Osteocyte (in vitro differentiated cells): Measurements from ENCODE around the gene RAP1GAP. TPM values are rescaled to one million over a fixed set of nuclear protein-coding genes. Genes with fewer than 3 reads are reported as not detected.

Experiments
- DNase-seq: peaks from one replicate; pipeline ENCODE4 v3.0.0; 2021; ENCODE audit warnings: mixed read lengths; ENCODE audit not compliant: unreplicated experiment; ENCODE audit errors: extremely low spot score
- H3K27ac Mint-ChIP-seq: one replicate; pipeline ENCODE4 v1.8.0; 2021; ENCODE audit warnings: mild to moderate bottlenecking, mixed read lengths; ENCODE audit not compliant: unreplicated experiment
- H3K27me3 Mint-ChIP-seq: one replicate; pipeline ENCODE4 v1.8.0; 2021; ENCODE audit warnings: mixed read lengths; ENCODE audit not compliant: unreplicated experiment
- H3K36me3 Mint-ChIP-seq: one replicate; pipeline ENCODE4 v1.8.0; 2021; ENCODE audit warnings: mixed read lengths; ENCODE audit not compliant: unreplicated experiment
- H3K4me1 Mint-ChIP-seq: one replicate; pipeline ENCODE4 v1.8.0; 2021; ENCODE audit warnings: mixed read lengths; ENCODE audit not compliant: unreplicated experiment
- H3K4me3 Mint-ChIP-seq: one replicate; pipeline ENCODE4 v1.8.0; 2021; ENCODE audit warnings: mild to moderate bottlenecking, moderate library complexity, mixed read lengths; ENCODE audit not compliant: unreplicated experiment
- H3K9me3 Mint-ChIP-seq: one replicate; pipeline ENCODE4 v1.8.0; 2021; ENCODE audit warnings: mixed read lengths; ENCODE audit not compliant: unreplicated experiment
- CTCF ChIP-seq: fragments of 200-600 bp; sonication (generic); IDR thresholded peaks from 2 replicates; pipeline ENCODE4 v1.5.0; 2021; ENCODE audit warnings: antibody characterized with exemption, mild to moderate bottlenecking, moderate library complexity
- total RNA-seq: library from RNA; stranded (reverse); gene quantifications from 2 replicates; pipeline ENCODE4 v1.2.1, GENCODE V29; 2021

The RAP1GAP gene
- total RNA-seq, 1 donor from 2014 or later: 3.5 TPM

DNA sequence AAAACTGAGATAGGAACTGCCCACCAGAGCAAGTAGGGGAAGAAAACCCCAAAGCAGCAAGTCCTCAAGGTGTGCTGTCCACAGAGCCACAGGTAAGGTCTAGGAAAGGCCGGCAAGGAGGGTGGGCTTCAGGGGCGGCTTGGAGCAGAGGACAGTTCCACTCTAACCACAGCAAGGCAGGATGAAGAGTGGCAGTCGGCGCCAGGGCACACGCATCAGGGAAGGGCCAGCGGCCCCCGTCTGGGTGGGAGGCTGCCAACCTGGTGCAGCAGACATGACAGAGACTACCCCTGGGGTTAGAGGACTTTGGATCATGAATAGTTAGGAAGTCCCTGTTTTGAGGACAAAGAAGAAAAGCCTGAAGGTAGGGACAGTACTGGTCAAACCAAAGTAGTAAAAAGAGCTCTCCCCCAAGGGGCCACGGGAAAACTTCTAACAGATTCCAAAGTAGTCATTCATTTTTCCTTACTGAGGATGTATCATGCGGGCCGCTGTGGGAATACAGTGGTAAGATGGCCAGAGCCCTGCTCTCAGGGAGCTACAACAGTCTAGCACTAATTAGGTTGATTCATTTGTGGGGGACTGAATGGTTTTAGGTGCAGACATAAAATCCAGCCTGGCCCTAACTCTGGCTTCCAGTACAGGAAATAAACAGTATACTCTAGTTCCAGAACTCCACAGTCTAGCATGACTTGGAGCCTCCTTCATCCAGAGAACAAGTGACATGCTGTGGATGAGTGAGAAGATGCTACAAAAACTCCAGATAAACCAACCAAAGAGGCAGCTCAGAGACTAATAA lies 3.5 kb upstream of the RAP1GAP start:
- DNase-seq: peak; percentile 65
- Mint-ChIP-seq H3K27me3 (peaks cover 6% of the 10 kb centered on the region), H3K27ac (peak overlapping the region; percentile 80), H3K4me3 (no peak overlapping the region), H3K9me3 (no peaks in the 10 kb centered on the region), H3K4me1 (peaks cover 56% of the 10 kb centered on the region), H3K36me3 (peaks cover 9% of the 10 kb centered on the region)
- no peak for TF ChIP-seq CTCF

DNA sequence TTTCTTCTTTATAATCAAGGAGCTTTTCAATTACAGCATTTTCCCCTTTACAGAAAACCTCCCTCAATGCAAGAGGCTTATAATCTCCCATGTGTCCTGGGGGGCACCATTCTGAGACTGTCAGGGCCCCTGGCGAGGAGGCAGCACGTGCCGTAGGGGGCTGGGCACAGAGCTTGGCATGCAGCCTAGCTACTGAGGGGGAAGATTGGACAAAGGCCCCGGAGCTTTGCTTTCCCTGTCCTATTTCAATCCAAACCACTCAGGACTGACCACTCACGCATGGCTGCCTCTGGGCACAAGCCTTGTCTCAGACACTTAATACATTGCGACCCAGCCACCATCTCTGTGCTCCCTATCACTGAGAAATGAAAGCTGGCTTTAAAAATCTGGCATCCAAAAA lies 2.8 kb upstream of the RAP1GAP start:
- DNase-seq: no peak
- Mint-ChIP-seq H3K27ac (peak overlapping the region; percentile 41), H3K36me3 (peaks cover 6% of the 10 kb centered on the region), H3K9me3 (no peaks in the 10 kb centered on the region), H3K27me3 (peaks cover 6% of the 10 kb centered on the region), H3K4me1 (peaks cover 56% of the 10 kb centered on the region), H3K4me3 (no peak overlapping the region)
- no peak for TF ChIP-seq CTCF

DNA sequence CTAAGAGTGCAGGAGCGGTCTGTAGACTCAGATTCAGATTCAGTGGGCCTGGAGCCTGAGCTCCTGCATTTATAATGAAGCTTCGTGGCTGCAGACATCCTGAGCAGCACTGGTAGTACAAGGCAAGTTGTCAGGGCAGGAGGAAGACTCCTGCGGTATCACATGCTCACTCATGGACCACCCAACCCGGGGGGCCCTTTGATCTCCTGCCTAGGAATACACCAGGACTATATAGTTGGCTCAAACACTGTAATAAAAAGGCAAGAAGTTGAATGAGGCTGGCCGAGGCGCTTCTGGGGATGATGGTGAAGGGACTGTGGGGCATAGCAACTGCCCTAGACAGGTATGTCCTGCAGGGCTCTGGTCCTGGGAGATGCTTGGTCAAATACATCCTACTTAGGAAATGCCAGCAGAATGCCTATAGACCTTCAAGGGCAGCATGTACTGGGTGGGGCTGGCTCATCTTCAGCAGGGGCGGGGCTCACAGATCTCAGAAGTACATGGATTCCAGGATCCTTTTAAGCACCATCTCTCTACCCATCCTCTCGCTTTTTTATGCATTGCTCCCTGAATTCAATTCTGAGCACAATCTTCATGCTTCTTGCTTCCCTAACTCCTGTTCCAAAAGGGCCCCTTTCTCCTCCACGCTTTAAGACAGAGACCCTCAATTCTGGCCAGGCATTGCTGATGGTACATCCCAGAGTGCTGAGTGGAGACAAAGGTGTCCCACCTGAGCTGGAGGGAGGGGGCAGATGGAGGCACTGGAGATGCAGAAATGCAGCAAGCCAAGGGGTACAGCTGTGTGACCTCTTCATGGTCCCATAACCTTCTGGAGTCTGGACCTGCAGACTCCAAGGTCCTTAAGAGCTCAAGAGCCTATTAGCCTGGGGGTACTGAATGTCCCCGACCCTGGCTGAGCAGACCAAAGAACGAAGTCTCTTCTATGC lies 2.1 kb upstream of the RAP1GAP start:
- DNase-seq: no peak
- no peak for TF ChIP-seq CTCF
- Mint-ChIP-seq H3K4me3 (no peak overlapping the region), H3K9me3 (no peaks in the 10 kb centered on the region), H3K36me3 (no peaks in the 10 kb centered on the region), H3K27ac (no peak overlapping the region), H3K27me3 (peaks cover 6% of the 10 kb centered on the region), H3K4me1 (peaks cover 53% of the 10 kb centered on the region)

GRCh38 chr1:21670059-21670881 lies 1.1 kb upstream of the RAP1GAP start:
- DNase-seq: no peak
- no peaks in the 10 kb centered on the region for H3K9me3 Mint-ChIP-seq
- no peaks in the 10 kb centered on the region for H3K36me3 Mint-ChIP-seq
- peaks cover 9% of the 10 kb centered on the region for H3K27me3 Mint-ChIP-seq
- no peak overlapping the region for H3K4me3 Mint-ChIP-seq
- TF ChIP-seq CTCF: no peak
- no peak overlapping the region for H3K27ac Mint-ChIP-seq
- peaks cover 48% of the 10 kb centered on the region for H3K4me1 Mint-ChIP-seq
